ENCODE results near the gene JSRP1. TPM values are rescaled to one million over a fixed set of nuclear protein-coding genes. Genes with fewer than 3 reads are reported as not detected.
"Not testable (repeated sequence)": the region's sequence is repeated elsewhere in the genome, so short reads cannot be mapped to it uniquely, and the experiment has no call there.

Gene JSRP1
- total RNA-seq, 1 donor from 2014 or later, result 0.45 TPM

DNA sequence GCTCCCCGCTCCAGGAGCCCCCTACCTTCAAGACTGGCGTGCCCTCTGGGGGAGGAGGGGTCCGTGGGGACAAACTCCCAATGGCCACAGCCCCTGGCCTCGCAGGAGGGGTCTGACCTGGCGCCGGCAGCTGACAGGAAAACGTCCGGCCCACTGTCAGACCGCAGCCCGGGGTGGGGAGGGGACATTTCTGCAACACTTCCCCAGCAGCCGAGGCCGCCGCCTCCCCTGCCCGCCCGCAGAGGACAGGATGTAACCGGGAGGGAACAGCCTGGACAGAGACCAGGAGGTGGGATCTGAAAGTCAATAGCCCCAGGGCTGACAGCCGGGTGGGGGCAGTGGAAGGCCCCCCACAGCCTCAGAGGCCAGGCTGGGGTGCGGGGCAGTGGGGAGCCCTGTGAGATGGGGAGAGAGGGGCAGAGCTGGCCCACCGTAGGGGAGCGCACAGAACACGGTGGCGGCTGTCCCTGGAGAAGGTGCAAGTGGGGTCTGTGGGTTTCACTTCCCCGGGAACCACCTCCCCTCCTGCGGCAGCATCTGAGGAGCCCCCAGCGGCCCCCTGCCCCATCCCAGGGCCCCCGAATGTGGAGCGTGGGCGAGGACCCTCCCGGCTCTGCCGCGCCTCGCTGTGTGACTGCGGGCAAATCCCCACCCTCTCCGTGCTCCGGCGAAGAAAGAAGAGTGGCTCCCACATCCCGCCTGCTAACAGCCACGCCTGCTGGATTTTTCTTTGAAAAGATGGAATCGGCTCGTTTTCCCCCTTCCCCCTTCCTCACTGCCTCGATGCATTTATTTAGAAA is 26.0 kb upstream of the JSRP1 start, which contains the start of gene PEAK3:
PEAK3 (minus strand) TSS at position 114 of the 800 bp plus-strand sequence. CDS start 1,244 bp downstream, outside the sequence.
- intact Hi-C loops (cut with micrococcal nuclease), result no loop called here

DNA sequence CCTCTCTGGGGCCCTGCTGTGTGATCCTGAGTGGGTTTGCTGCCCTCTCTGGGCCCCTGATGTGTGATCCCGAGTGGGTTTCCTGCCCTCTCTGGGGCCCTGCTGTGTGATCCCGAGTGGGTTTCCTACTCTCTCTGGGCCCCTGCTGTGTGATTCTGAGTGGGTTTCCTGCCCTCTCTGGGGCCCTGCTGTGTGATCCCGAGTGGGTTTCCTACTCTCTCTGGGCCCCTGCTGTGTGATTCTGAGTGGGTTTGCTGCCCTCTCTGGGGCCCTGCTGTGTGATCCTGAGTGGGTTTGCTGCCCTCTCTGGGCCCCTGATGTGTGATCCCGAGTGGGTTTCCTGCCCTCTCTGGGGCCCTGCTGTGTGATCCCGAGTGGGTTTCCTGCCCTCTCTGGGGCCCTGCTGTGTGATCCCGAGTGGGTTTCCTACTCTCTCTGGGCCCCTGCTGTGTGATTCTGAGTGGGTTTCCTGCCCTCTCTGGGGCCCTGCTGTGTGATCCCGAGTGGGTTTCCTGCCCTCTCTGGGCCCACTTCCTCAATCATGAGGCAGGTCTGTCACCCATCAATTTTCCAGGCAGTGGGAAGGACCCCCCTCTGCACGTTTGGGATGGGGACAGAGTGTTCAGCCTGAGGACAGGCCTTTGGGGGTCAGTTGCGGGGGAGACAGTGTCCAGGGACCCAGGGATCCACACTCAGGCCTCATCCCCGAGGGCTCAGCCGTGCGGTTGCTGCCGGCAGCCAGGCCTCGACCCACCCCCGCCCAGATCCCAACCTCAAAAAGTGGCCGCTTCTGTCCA is 25.2 kb upstream of the JSRP1 start:
- intact Hi-C loops (cut with micrococcal nuclease), result not testable (repeated sequence)

DNA sequence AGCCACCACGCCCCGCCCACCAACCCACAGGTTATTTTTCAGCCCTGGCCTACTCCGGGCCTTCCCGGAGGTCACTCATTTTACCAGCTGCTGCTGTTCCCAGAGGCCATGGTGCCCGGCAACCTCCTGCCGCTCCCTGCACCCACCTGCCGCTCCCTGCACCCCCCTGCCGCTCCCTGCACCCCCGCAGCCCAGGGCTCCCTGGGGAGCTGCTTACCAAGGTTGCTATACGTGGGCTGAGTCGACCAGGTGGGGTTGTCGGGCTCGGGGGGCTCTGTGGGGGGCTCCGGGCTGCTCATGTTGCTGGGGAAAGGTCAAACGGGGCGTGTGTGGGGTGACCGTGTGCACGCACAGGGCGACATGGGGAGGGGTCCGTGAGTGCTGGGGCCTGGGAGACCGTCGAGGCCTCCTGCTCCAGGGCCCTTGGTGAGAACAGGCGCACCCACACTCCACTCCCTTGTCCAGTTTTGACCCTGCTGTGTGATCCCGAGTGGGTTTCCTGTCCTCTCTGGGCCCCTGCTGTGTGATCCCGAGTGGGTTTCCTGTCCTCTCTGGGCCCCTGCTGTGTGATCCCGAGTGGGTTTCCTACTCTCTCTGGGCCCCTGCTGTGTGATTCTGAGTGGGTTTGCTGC is 24.5 kb upstream of the JSRP1 start:
- intact Hi-C loops (cut with micrococcal nuclease), result no loop called here

DNA sequence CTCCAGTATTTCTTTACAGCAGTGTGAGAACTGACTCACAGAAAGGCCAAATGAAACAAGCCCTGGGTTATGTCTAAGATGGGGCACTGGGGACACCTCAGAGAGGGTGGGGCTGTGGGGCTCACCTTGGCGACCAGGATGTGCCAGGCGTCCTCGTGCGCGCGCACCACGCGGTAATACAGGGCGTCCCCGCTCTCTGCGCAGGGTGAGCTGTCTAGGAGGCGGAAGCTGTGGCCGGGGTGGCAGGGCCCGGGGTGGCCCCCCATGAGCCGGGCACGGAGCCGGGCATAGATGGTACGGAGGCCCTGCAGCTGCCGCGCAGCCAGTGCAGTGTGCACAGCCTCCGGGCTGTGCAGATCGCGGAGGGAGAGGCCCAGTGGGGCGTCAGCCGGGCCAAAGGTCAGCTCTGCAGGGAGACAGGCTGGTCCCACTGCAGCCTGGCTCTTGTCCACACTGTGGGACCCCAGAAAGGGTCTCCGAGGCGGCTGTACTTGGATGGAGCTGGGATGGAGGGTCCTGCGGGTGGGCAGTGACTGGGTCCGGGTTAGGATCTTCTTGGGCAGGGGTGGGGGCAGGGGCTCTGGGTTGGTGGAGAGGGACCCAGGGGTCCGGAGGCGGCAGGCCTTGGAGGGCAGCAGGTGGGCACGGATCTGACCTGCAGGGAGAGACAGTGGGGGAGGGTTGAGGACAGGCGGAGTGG is 22.4 kb upstream of the JSRP1 start:
- intact Hi-C loops (cut with micrococcal nuclease), result loop anchor here (10.0 kb wide), 1 partner anchor 336 kb away; no protein-coding TSS in a partner anchor

DNA sequence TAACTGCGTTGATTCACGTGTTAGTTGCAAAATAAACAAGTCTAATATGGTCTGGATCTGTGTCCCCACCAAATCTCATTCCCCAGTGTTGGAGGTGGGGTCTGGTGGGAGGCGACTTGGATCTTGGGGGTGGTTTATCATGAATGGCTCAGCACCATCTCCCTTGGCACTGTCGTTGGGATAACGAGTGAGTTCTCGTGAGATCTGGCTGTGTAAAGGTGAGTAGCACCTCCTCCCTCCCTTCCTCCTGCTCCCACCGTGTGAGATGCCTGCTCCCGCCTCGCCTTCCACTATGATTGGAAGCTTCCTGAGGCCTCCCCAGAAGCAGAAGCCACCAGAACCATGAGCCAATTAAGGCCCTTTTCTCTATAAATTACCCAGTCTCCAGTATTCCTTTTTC is 20.9 kb upstream of the JSRP1 start:
- intact Hi-C loops (cut with micrococcal nuclease), result loop anchor here (10.0 kb wide), 1 partner anchor 338 kb away; no protein-coding TSS in a partner anchor

DNA sequence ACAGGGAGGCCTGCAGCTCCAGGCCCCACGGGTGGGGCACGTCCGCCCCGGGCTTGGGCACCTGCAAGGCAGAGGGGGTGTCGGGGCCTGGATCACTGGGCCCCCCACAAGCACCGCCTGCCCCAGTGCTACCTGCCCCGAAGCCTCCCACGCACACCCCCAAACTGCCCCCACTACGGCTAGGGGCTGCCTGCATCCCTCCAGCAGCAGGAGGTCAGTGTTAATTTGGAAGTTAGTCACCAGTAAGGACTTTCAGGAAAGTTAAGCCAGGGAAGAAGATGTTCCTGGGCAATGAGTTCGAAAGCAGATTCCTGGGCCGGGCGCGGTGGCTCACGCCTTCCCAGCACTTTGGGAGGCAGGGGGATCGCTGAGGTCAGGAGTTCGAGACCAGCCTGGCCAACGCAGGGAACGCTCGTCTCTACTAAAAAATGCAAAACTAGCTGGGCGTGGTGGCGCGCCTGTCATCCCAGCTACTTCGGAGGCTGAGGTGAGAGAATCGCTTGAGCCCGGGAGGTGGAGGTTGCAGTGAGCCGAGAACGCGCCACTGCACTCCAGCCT is 20.3 kb upstream of the JSRP1 start:
- intact Hi-C loops (cut with micrococcal nuclease), result loop anchor here (10.0 kb wide), 1 partner anchor 338 kb away; no protein-coding TSS in a partner anchor

DNA sequence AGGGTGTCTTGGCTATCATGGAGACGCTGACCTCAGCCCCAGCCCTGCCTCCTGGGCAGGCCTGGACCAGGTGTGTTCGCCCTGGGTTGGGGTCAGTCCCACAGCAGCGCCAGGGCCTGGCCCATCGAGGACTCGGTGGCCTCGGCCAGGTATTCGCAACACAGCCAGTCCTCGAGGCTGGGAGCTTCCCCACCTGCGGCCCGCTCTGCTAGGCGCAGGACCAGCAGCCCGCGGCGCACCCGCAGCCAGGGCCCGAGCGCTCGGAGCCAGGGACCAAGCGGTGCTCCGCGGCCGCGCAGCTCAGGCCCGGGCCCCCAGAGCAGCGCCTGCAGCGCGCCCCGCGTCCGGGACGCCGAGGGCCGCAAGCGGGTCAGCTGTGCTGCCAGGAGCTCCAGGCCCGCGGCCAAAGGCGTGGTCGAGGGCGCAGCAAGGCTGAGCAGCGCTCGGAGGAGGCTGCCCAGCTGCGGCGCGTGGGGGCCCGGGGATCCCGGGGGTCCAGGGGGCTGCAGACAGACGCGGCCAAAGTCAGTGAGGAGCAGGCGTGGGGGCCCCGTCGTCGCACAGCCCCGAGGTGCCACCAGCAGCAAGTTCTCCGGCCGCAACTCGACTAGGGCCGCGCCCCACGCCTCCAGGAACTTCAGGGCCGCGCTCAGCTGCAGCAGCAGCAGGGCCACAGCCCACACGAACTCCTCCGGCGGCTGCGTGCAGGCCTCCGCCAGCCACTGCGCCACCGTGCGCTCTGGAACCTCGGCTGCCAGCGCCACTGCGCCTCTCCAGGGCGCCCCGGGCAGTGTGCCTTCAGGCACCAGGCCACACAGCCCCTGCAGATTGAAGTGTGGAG is 19.6 kb upstream of the JSRP1 start:
- intact Hi-C loops (cut with micrococcal nuclease), result loop anchor here (10.0 kb wide), 1 partner anchor 339 kb away; no protein-coding TSS in a partner anchor

DNA sequence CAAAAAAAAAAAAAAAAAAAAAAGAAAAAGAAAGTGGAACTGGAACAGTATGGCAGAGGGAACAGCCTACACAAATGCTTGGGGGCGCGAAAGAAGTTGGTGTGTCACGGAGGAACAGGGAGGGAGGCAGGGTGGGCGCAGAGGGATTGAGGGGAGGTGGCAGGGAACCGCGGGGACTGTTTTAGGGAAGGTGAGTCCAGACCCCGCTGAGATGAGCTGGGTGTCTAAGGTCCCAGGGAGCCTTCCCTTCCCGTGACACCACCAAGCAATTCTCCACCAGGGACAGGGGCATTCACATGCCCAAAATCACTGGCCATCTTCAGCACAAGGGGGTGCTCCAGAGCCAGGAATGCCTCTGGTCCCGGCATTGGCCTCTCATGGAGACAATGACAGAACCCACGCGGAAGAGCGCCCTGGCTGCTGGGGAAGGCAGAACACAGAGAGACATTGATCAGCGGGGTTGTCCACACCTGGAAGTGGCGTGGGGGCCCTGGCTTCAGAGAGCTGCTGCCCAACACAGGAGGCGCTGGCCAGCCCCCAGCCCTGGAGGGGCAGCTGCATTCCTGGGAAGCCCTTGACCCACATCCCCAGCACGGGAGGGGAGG is 18.8 kb upstream of the JSRP1 start:
- intact Hi-C loops (cut with micrococcal nuclease), result loop anchor here (5.0 to 10.0 kb wide), 4 partner anchors 117 to 340 kb away; partner anchors contain the start of genes AP3D1, IZUMO4 and MOB3A

DNA sequence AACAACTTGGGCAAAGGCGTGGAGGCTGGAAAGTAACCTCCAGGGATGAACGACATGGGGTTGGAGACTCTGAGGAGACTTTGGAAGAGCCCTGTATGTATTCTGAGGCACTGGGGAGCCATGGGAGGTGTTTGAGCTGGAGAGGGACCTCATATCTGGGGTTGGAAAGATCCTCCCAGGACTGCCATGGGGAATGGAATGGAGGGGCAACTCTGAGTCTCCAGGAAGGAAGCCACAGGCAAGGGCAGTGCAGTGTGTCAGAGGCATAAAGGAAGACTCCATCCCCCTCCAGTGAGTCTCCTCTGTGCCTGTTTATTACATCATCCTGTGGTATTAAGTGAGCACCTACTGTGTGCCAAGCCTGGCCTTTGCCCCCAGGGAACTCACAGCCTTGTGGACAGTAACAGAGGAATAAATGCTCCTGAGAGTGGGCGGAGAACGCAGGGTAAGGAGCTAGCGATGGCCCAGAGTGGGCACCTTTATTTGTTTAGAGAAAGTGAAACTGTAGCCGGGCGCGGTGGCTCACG is 18.0 kb upstream of the JSRP1 start:
- intact Hi-C loops (cut with micrococcal nuclease), result loop anchor here (5.0 to 10.0 kb wide), 4 partner anchors 118 to 341 kb away; partner anchors contain the start of genes AP3D1, IZUMO4 and MOB3A

DNA sequence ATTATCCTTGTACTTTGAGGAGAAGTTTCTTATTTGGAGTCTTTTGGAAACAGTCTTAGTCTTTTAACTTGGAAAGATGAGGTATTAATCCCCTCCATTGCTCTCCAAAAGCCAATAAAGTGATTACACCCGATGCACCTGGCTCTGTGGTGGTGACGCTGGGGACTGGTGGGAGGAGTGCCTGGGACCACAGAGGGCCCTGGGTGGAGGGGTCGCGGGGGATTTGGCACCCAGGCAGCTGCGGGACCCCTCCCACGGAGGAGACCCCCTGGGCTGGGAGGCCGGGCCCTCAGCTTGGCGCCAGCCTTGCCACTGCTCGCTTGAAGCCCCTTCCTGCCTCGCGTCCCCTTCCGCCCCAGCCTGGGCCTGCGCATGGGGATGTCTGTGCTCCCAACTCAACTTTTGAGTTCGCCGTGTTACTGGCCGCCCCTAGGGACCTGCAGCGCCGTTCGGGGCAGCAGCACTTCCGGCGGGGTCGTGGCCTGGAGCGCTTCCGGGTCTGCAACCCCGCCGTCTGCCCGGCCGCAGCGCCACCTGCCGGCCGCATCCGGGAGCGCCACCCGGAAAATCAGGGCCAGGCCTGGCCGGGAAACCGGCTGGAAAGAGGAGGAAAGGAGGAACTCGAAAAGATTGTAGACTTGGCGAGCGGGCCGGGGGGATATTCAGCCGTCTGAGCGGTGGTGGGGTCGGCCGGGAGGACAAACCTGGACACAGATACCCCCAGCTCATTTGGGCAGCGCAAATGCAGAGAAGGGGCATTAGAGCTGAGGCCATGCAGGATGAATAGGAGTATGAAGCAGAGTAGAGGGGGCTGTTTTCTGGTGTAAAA is 17.4 kb upstream of the JSRP1 start:
- intact Hi-C loops (cut with micrococcal nuclease), result loop anchor here (1.0 to 10.0 kb wide), 5 partner anchors 37 to 341 kb away; partner anchors contain the start of genes AP3D1, IZUMO4, MOB3A and PLEKHJ1

DNA sequence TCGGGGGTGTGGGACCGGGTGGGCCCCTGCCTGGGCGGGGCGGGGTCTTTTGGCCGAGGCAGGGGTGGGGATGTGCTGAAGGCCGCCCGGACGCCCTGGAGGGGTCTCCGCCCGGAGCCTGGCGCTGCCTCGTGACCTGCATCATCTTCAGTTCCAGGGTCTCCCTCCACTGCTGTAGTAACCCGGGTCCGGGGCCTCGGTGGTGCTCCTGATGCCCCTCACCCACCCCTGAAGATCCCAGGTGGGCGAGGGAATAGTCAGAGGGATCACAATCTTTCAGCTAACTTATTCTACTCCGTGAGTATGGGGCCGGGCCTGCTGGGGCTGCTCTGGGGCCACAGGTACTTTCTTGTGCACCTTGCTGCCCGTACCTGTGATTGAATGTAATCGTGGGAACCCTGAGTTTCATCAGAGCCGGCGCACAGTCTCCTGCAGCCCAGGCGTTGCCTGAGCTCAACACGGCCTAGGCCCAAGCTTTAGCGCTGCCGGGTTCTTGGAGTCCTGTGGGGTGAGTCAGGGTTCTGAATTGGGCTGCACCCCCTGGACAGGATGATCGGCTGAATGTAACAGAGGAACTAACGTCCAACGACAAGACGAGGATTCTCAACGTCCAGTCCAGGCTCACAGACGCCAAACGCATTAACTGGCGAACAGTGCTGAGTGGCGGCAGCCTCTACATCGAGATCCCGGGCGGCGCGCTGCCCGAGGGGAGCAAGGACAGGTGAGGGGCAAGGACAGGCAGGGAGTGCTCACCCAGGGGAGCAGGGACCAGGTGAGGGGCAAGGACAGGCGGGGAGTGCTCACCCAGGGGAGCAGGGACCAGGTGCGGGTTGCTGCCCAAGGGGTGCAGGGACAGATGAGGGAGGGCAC is 15.3 kb upstream of the JSRP1 start:
- intact Hi-C loops (cut with micrococcal nuclease), result loop anchor here (5.0 to 10.0 kb wide), 4 partner anchors 119 to 343 kb away; partner anchors contain the start of genes AP3D1, IZUMO4 and MOB3A

DNA sequence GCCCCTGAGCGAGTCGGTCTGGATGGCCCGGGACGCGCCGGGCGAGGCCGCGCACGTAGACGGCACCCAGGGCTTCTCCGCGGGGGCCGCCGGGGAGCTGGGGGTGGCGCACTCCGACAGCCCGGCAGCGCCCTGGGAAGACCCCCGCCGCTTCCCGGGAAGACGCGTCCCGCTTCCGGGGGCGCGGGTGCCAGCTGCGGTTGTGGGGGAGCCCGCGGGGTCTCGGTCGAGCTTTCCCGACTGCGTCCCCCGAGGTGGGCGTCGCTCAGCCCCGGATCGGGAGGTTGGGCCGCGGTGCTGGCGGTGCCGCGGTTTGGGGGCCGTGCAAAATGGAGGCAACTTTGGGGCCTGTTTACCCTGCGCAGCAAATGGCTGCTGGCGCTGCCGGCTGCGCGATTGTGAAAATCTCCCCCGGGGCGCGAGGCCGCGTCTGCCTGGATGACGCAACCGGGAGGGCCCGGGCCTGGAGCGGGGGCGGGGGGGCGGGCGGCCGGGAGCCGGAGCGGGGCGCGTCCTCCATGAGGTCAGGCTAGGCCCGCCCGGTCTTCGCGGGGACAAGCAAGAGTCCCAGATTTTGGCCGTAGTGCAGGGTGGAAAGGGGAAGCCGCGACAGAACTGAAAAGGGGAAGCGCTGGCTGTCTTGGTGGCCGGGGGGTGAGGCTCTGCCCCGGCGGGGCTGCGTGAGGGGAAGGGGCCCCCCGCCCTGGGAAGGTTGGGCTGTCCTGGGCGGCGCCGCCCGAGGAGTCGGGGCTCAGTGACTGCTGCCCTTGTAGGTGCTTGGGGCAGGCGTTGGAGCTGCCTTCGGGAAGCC is 14.4 kb upstream of the JSRP1 start:
- intact Hi-C loops (cut with micrococcal nuclease), result loop anchor here (5.0 to 10.0 kb wide), 4 partner anchors 118 to 344 kb away; partner anchors contain the start of genes AP3D1, IZUMO4 and MOB3A

DNA sequence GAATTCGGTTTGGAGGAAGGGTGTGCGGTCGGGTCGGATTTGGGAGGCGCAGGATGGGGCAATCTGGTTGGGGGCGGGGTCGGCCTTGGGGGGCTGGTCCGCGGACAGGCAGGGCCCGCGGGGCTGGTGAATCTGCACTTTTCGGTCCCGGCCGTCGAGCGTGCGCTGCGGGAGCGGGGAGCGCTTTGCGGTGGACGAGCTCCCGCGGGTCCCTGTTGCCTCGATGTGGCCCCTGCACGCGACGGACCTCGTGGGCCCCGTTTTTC is 13.9 kb upstream of the JSRP1 start:
- intact Hi-C loops (cut with micrococcal nuclease), result loop anchor here (5.0 to 10.0 kb wide), 4 partner anchors 118 to 345 kb away; partner anchors contain the start of genes AP3D1, IZUMO4 and MOB3A

DNA sequence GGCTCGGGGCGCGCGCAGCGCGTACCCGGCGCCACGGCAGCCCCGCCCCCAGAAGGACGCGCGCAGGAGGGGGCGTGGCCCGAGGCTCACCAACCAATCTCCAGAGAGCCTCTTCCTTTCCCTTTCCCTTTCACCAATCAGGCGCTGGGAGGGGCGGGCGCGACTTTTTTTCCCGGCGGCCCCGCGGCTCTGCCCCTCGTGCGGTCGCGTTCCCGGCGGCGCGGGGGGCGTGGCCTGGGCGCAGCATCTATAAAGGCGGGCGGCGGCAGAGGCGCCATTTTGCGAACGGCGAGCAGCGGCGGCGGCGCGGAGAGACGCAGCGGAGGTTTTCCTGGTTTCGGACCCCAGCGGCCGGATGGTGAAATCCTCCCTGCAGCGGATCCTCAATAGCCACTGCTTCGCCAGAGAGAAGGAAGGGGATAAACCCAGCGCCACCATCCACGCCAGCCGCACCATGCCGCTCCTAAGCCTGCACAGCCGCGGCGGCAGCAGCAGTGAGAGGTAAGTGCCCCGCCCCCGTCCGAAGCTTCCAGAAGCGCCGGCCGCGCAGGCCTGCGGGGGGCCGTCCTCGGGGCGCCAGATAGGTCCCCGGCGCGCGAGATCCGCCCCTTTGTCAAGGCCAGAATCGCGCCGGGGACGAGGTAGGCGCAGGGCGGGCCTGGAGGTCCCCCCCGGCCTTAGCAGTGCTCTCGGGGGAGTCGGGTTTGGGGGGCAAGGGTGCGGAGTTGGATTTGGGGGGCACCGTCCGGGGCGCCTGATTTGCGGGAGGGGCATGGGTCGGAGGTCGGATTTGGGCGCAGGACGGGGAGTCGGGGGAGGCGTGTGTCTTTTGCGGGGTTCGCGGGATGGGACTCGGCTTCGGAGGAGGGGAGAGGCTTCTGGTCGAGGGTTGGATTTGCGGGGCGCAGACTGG is 13.3 kb upstream of the JSRP1 start:
- intact Hi-C loops (cut with micrococcal nuclease), result loop anchor here (1.0 to 10.0 kb wide), 5 partner anchors 33 to 345 kb away; partner anchors contain the start of genes AP3D1, IZUMO4, MOB3A and PLEKHJ1

DNA sequence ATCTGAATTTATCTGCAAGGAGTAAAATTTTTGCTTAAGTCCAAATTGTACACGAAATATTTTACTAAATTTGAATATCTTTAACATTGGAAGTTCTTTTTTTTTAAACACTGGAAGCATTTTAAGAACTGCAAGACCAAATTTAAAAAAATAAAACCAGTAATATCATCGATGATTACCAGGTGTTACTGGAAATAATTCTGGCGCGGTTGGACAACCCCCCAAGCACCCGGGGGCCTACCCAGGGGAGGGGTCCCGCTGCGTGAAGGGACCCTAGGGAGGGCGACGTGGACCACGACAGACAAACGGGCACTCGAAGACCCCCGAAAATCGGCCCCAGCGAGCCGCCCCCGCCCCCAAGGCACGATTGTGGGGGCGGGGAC is 12.6 kb upstream of the JSRP1 start:
- intact Hi-C loops (cut with micrococcal nuclease), result loop anchor here (1.0 kb wide), 1 partner anchor 33 kb away; the partner anchor contains the start of genes PLEKHJ1 and SF3A2
